Activated T-helper 17 cell treated with anti-CD3 and anti-CD28 coated beads, Interleukin-2, amount 50 U/mL, for 72 hours (primary cell): ENCODE results near the gene GALNTL6. TPM values are rescaled to one million over a fixed set of nuclear protein-coding genes. Genes with fewer than 3 reads are reported as not detected.
"Not testable (repeated sequence)": the region's sequence is repeated elsewhere in the genome, so short reads cannot be mapped to it uniquely, and the experiment has no call there.

Source experiments
- ATAC-seq: fragments of 150-1000 bp; cut with Tn5 transposase; replicated peaks from 2 replicates; pipeline ENCODE4 v1.10.0; 2021; ENCODE audit warnings: mild to moderate bottlenecking, moderate library complexity
- H3K27ac Mint-ChIP-seq: one replicate; pipeline ENCODE4 v1.8.0; 2022; ENCODE audit warnings: mixed read lengths
- H3K27me3 Mint-ChIP-seq: one replicate; pipeline ENCODE4 v1.8.0; 2022; ENCODE audit warnings: mixed read lengths
- H3K36me3 Mint-ChIP-seq: one replicate; pipeline ENCODE4 v1.8.0; 2022; ENCODE audit warnings: low read depth, mild to moderate bottlenecking, mixed read lengths
- H3K4me1 Mint-ChIP-seq: one replicate; pipeline ENCODE4 v1.8.0; 2022; ENCODE audit warnings: mixed read lengths
- H3K4me3 Mint-ChIP-seq: one replicate; pipeline ENCODE4 v1.8.0; 2022; ENCODE audit warnings: mild to moderate bottlenecking, mixed read lengths
- H3K9me3 Mint-ChIP-seq: one replicate; pipeline ENCODE4 v1.8.0; 2022; ENCODE audit warnings: mixed read lengths
- total RNA-seq, 2 donors: library from RNA; stranded (reverse); gene quantifications; one replicate each; pipeline ENCODE4 v1.2.3, GENCODE V29; 2022

Gene GALNTL6
- total RNA-seq, 2 donors from 2014 or later, result not detected

GRCh38 chr4:172950990-172951389 lies 1137.8 kb downstream of the GALNTL6 start:
- H3K9me3 Mint-ChIP-seq, result no peaks in the 10 kb centered on the region
- no peaks in the 10 kb centered on the region for H3K27me3 Mint-ChIP-seq
- H3K4me3 Mint-ChIP-seq, result no peak overlapping the region
- no peak overlapping the region for H3K27ac Mint-ChIP-seq
- no peaks in the 10 kb centered on the region for H3K36me3 Mint-ChIP-seq
- no peak for ATAC-seq
- H3K4me1 Mint-ChIP-seq, result no peaks in the 10 kb centered on the region

GRCh38 chr4:172951679-172952451 lies 1138.7 kb downstream of the GALNTL6 start:
- ATAC-seq, result no peak
- Mint-ChIP-seq H3K27me3 (no peaks in the 10 kb centered on the region), H3K4me3 (no peak overlapping the region), H3K36me3 (no peaks in the 10 kb centered on the region), H3K9me3 (no peaks in the 10 kb centered on the region), H3K4me1 (no peaks in the 10 kb centered on the region), H3K27ac (no peak overlapping the region)

GRCh38 chr4:172953896-172954568 lies 1140.8 kb downstream of the GALNTL6 start:
- no peak for ATAC-seq
- no peak overlapping the region for H3K4me3 Mint-ChIP-seq
- no peaks in the 10 kb centered on the region for H3K9me3 Mint-ChIP-seq
- H3K27me3 Mint-ChIP-seq, result no peaks in the 10 kb centered on the region
- H3K36me3 Mint-ChIP-seq, result no peaks in the 10 kb centered on the region
- H3K27ac Mint-ChIP-seq, result no peak overlapping the region
- H3K4me1 Mint-ChIP-seq, result no peaks in the 10 kb centered on the region

- H3K27ac Mint-ChIP-seq, H3K27me3 Mint-ChIP-seq, H3K36me3 Mint-ChIP-seq, H3K4me3 Mint-ChIP-seq, H3K9me3 Mint-ChIP-seq, ATAC-seq, H3K4me1 Mint-ChIP-seq: not testable (repeated sequence)
Measured at GRCh38 chr4:172956340-172956739, 1143.1 kb downstream of the GALNTL6 start.

- Mint-ChIP-seq H3K4me3 (no peak overlapping the region), H3K4me1 (no peaks in the 10 kb centered on the region), H3K27ac (no peak overlapping the region), H3K9me3 (no peaks in the 10 kb centered on the region), H3K27me3 (peaks cover 15% of the 10 kb centered on the region), H3K36me3 (no peaks in the 10 kb centered on the region)
- ATAC-seq, result no peak
Measured at GRCh38 chr4:172957216-172957615, 1144.0 kb downstream of the GALNTL6 start.

- Mint-ChIP-seq H3K4me1 (no peaks in the 10 kb centered on the region), H3K4me3 (no peak overlapping the region), H3K27me3 (peaks cover 34% of the 10 kb centered on the region), H3K27ac (no peak overlapping the region), H3K36me3 (no peaks in the 10 kb centered on the region), H3K9me3 (peaks cover under 1% of the 10 kb centered on the region)
- no peak for ATAC-seq
Measured at GRCh38 chr4:172962564-172963353, 1149.6 kb downstream of the GALNTL6 start.

- Mint-ChIP-seq H3K36me3 (no peaks in the 10 kb centered on the region), H3K9me3 (peaks cover 4% of the 10 kb centered on the region), H3K4me1 (no peaks in the 10 kb centered on the region), H3K27ac (no peak overlapping the region), H3K27me3 (peaks cover 37% of the 10 kb centered on the region), H3K4me3 (no peak overlapping the region)
- ATAC-seq, result no peak
Measured at GRCh38 chr4:172963498-172964294, 1150.5 kb downstream of the GALNTL6 start.

- Mint-ChIP-seq H3K9me3 (peaks cover 14% of the 10 kb centered on the region), H3K27me3 (peaks cover 11% of the 10 kb centered on the region)
- not testable (repeated sequence) for H3K4me1 Mint-ChIP-seq, ATAC-seq, H3K27ac Mint-ChIP-seq, H3K36me3 Mint-ChIP-seq, H3K4me3 Mint-ChIP-seq
Measured at GRCh38 chr4:172970189-172970588, 1157.0 kb downstream of the GALNTL6 start.

- H3K27ac Mint-ChIP-seq, result no peak overlapping the region
- peaks cover 7% of the 10 kb centered on the region for H3K27me3 Mint-ChIP-seq
- no peak for ATAC-seq
- H3K4me1 Mint-ChIP-seq, result no peaks in the 10 kb centered on the region
- H3K9me3 Mint-ChIP-seq, result peaks cover 5% of the 10 kb centered on the region
- H3K36me3 Mint-ChIP-seq, result no peaks in the 10 kb centered on the region
- H3K4me3 Mint-ChIP-seq, result no peak overlapping the region
Measured at GRCh38 chr4:172974586-172974985, 1161.4 kb downstream of the GALNTL6 start.

- Mint-ChIP-seq H3K36me3 (no peaks in the 10 kb centered on the region), H3K9me3 (no peaks in the 10 kb centered on the region), H3K27ac (no peak overlapping the region), H3K27me3 (peaks cover 9% of the 10 kb centered on the region), H3K4me1 (no peaks in the 10 kb centered on the region), H3K4me3 (no peak overlapping the region)
- ATAC-seq, result no peak
Measured at GRCh38 chr4:172975651-172976229, 1162.5 kb downstream of the GALNTL6 start.

GRCh38 chr4:172977491-172978041 lies 1164.4 kb downstream of the GALNTL6 start:
- ATAC-seq, H3K27ac Mint-ChIP-seq, H3K9me3 Mint-ChIP-seq, H3K4me3 Mint-ChIP-seq, H3K4me1 Mint-ChIP-seq, H3K36me3 Mint-ChIP-seq: not testable (repeated sequence)
- peaks cover 15% of the 10 kb centered on the region for H3K27me3 Mint-ChIP-seq

- no peak for ATAC-seq
- no peaks in the 10 kb centered on the region for H3K36me3 Mint-ChIP-seq
- no peak overlapping the region for H3K4me3 Mint-ChIP-seq
- H3K27me3 Mint-ChIP-seq, result peaks cover 15% of the 10 kb centered on the region
- no peaks in the 10 kb centered on the region for H3K9me3 Mint-ChIP-seq
- no peak overlapping the region for H3K27ac Mint-ChIP-seq
- no peaks in the 10 kb centered on the region for H3K4me1 Mint-ChIP-seq
Measured at GRCh38 chr4:172978848-172979247, 1165.6 kb downstream of the GALNTL6 start.

- no peaks in the 10 kb centered on the region for H3K4me1 Mint-ChIP-seq
- ATAC-seq, result no peak
Measured at GRCh38 chr4:172979332-172979731, 1166.1 kb downstream of the GALNTL6 start.

More at GRCh38 chr4:172979332-172979731, 1166.1 kb downstream of the GALNTL6 start:
- Mint-ChIP-seq H3K9me3 (no peaks in the 10 kb centered on the region), H3K27ac (no peak overlapping the region), H3K4me3 (no peak overlapping the region), H3K27me3 (peaks cover 15% of the 10 kb centered on the region), H3K36me3 (no peaks in the 10 kb centered on the region)
